Colon (tissue), 2 donors: ENCODE results near the gene MUC5AC.

Experiments
- FAIRE-seq: peaks from 2 replicates; lab custom pipeline; 2012; peaks lifted over from hg19 to GRCh38; lab: Jason Lieb, UNC
- donor health status: control.
- donor health status: control.

The MUC5AC gene

GRCh38 chr11:1225386-1226225 is 67.9 kb downstream of the MUC5AC start:
- no peak for FAIRE-seq

- FAIRE-seq, result no peak
These were observed 68.7 kb downstream of the MUC5AC start for GRCh38 chr11:1226226-1226985.

GRCh38 chr11:1226986-1227550 is 69.3 kb downstream of the MUC5AC start:
- FAIRE-seq, result no peak

- no peak for FAIRE-seq
These were observed 69.9 kb downstream of the MUC5AC start for GRCh38 chr11:1227551-1228100.

- no peak for FAIRE-seq
These were observed 70.5 kb downstream of the MUC5AC start for GRCh38 chr11:1228101-1228821.

- FAIRE-seq, result no peak
These were observed 71.2 kb downstream of the MUC5AC start for GRCh38 chr11:1228921-1229451.

- no peak for FAIRE-seq
These were observed 71.8 kb downstream of the MUC5AC start for GRCh38 chr11:1229471-1230120.

GRCh38 chr11:1230121-1230455 is 72.3 kb downstream of the MUC5AC start:
- no peak for FAIRE-seq

- FAIRE-seq, result no peak
These were observed 73.0 kb downstream of the MUC5AC start for GRCh38 chr11:1230456-1231395.

GRCh38 chr11:1231396-1232020 is 73.8 kb downstream of the MUC5AC start:
- FAIRE-seq, result no peak

GRCh38 chr11:1232021-1232882 is 74.5 kb downstream of the MUC5AC start:
- no peak for FAIRE-seq

- no peak for FAIRE-seq
These were observed 75.1 kb downstream of the MUC5AC start for GRCh38 chr11:1232883-1233321.

- no peak for FAIRE-seq
These were observed 75.7 kb downstream of the MUC5AC start for GRCh38 chr11:1233351-1234053.

- no peak for FAIRE-seq
These were observed 76.4 kb downstream of the MUC5AC start for GRCh38 chr11:1234054-1234720.

GRCh38 chr11:1234771-1235305 is 77.1 kb downstream of the MUC5AC start:
- no peak for FAIRE-seq

- no peak for FAIRE-seq
These were observed 77.7 kb downstream of the MUC5AC start for GRCh38 chr11:1235306-1235900.

- FAIRE-seq, result no peak
These were observed 78.2 kb downstream of the MUC5AC start for GRCh38 chr11:1235901-1236315.
